HG02870 (cell line): ENCODE measurements around the gene PDK1.

Source experiments
- ATAC-seq: cut with Tn5 transposase; IDR thresholded peaks from one replicate; pipeline ENCODE4 v1.9.1; 2021; ENCODE audit warnings: mild to moderate bottlenecking, moderate library complexity; ENCODE audit not compliant: unreplicated experiment

The PDK1 gene

GRCh38 chr2:172639823-172640222 lies 83.9 kb downstream of the PDK1 start:
- no peak for ATAC-seq

- no peak for ATAC-seq
Measured at GRCh38 chr2:172640389-172640788, 84.5 kb downstream of the PDK1 start.

GRCh38 chr2:172642301-172643020 lies 86.6 kb downstream of the PDK1 start:
- ATAC-seq = no peak

- ATAC-seq = no peak
Measured at GRCh38 chr2:172643142-172643541, 87.3 kb downstream of the PDK1 start.

GRCh38 chr2:172647439-172647838 lies 91.5 kb downstream of the PDK1 start:
- no peak for ATAC-seq

GRCh38 chr2:172655091-172655837 lies 99.4 kb downstream of the PDK1 start:
- no peak for ATAC-seq

- ATAC-seq = no peak
Measured at GRCh38 chr2:172655838-172656573, 100.1 kb downstream of the PDK1 start.
